Measurements from ENCODE around the gene SIRPG. TPM values are rescaled to one million over a fixed set of nuclear protein-coding genes. Genes with fewer than 3 reads are reported as not detected.

The SIRPG gene
- total and polyA plus RNA-seq, 7 donors: 0.01 to 0.30 (median 0.21) TPM; not detected in 4

DNA sequence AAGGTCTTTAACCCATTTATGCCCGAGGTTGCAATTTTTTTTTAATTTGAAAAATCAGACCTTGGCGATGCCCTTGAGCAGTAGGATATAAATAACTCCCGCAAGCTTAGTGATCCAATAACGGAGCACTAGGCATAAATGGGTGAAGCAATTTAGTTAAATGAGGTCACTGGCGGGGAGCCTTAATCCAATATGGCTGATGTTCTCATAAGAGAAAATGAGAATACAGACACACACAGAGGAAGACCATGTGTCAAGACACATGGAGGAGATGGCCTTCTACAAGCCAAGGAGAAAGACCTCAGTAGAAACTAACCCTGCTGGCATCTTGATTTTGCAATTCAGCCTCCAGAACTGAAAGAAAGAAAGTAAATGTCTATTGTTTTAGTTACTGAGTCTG, 735 bp downstream of the SIRPG start:
- Histone ChIP-seq H3K4me1 (no peaks in the 10 kb centered on the region), H3K9me3 (no peaks in the 10 kb centered on the region), H3K36me3 (ENCODE audit: insufficient read depth in 1 of 2, low read depth in 1 of 2) (no peaks in the 10 kb centered on the region), H3K27me3 (ENCODE audit: insufficient read depth in 3 of 3, low read length in 2 of 3) (no peaks in the 10 kb centered on the region), H3K27ac (no peak overlapping the region), H3K4me3 (no peak overlapping the region)
- intact Hi-C loops (cut with DNase I): no loop called here
- ATAC-seq (no peak), DNase-seq (no peak)
- WGBS, 3 donors: 71 to 91% (median 89%) methylated on average over 5 of the region's 5 CpGs
- TF ChIP-seq, protein P1, sequence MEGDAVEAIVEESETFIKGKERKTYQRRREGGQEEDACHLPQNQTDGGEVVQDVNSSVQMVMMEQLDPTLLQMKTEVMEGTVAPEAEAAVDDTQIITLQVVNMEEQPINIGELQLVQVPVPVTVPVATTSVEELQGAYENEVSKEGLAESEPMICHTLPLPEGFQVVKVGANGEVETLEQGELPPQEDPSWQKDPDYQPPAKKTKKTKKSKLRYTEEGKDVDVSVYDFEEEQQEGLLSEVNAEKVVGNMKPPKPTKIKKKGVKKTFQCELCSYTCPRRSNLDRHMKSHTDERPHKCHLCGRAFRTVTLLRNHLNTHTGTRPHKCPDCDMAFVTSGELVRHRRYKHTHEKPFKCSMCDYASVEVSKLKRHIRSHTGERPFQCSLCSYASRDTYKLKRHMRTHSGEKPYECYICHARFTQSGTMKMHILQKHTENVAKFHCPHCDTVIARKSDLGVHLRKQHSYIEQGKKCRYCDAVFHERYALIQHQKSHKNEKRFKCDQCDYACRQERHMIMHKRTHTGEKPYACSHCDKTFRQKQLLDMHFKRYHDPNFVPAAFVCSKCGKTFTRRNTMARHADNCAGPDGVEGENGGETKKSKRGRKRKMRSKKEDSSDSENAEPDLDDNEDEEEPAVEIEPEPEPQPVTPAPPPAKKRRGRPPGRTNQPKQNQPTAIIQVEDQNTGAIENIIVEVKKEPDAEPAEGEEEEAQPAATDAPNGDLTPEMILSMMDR (IDR thresholded peaks at IDR 0.05): no peak

DNA sequence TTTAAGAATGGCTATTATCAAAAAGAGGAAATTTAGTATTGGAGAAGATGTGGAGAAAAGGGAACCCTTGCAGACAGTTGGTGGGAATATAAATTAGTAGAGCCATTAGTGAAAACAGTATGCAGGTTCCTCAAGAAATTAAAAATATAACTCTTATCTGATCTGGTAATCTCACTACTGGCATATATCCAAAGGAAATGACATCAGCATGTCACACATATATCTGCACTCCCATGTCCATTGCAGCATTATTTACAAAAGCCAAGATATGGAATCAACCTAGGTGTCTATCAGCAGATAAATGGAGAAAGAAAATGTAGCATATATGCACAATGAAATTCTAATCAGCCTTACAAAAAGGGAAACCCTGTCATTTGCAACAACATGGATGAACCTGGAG, 2.6 kb downstream of the SIRPG start:
- H3K27ac ChIP-seq: no peak overlapping the region
- no peak for DNase-seq

DNA sequence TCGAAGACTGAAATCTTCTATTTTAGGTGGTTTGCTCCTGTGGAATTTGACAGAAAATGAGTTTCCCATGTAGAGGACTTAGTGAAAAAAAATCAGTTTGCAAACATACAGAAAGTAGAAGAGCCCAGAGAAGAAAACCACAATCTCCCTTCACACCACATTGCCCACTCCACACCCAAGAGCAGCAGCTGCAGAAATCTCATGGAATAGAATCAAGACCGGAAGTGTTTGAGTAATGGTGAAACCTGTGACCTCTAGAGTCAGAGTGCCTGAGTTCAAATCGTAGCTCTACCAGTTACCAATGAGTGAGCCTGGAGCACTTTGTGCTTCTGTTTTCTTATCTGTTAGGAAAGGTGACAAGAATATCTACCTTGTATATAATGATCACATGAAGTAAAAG, 4.6 kb downstream of the SIRPG start:
- H3K36me3 ChIP-seq (ENCODE audit: insufficient read depth in 1 of 2, low read depth in 1 of 2): no peaks in the 10 kb centered on the region
- no peaks in the 10 kb centered on the region for H3K9me3 ChIP-seq
- 65 to 68% (median 67%) methylated on average over 3 of the region's 3 CpGs for WGBS, 3 donors
- no peak overlapping the region for H3K4me3 ChIP-seq
- DNase-seq (no peak), ATAC-seq (no peak)
- no peaks in the 10 kb centered on the region for H3K4me1 ChIP-seq
- H3K27ac ChIP-seq: no peak overlapping the region
- TF ChIP-seq, protein P1 (IDR thresholded peaks at IDR 0.05): no peak
- intact Hi-C loops (cut with DNase I): no loop called here
- no peaks in the 10 kb centered on the region for H3K27me3 ChIP-seq (ENCODE audit: insufficient read depth in 3 of 3, low read length in 2 of 3)

More for the DNA sequence above, 2.6 kb downstream of the SIRPG start:
- H3K27me3 ChIP-seq (ENCODE audit: insufficient read depth in 3 of 3, low read length in 2 of 3): no peaks in the 10 kb centered on the region
- no peaks in the 10 kb centered on the region for H3K9me3 ChIP-seq
- intact Hi-C loops (cut with DNase I): no loop called here
- H3K36me3 ChIP-seq (ENCODE audit: insufficient read depth in 1 of 2, low read depth in 1 of 2): no peaks in the 10 kb centered on the region
- TF ChIP-seq, protein P1 (IDR thresholded peaks at IDR 0.05): no peak
- H3K4me3 ChIP-seq: no peak overlapping the region
- ATAC-seq: no peak
- no peaks in the 10 kb centered on the region for H3K4me1 ChIP-seq

DNA sequence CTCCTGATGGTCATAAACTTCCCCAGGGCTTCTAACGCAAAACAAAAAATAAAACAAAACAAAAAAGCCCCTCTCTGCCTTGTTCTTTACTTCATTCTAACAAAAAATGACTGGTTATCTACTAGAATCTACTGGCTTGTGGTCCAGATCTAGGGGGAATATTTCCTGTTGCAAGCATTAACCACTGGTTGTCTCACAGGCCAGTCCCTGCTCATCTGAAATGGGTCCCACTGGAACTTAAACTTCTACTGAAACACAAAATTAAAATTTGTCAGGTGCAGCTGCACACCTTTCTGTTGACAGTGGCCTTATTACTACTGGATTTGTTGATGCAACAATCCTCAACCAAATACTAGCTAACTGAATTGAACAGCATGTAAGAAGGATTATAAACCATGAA, 5.5 kb downstream of the SIRPG start:
- intact Hi-C loops (cut with DNase I): no loop called here
- Histone ChIP-seq H3K27me3 (ENCODE audit: insufficient read depth in 3 of 3, low read length in 2 of 3) (no peaks in the 10 kb centered on the region), H3K9me3 (no peaks in the 10 kb centered on the region), H3K4me1 (no peaks in the 10 kb centered on the region), H3K27ac (no peak overlapping the region), H3K36me3 (ENCODE audit: insufficient read depth in 1 of 2, low read depth in 1 of 2) (no peaks in the 10 kb centered on the region), H3K4me3 (no peak overlapping the region)
- WGBS, 3 donors: 53 to 56% (median 54%) methylated on average over 1 of the region's 1 CpG
- ATAC-seq (no peak), DNase-seq (no peak)
- TF ChIP-seq, protein P1 (IDR thresholded peaks at IDR 0.05): no peak

DNA sequence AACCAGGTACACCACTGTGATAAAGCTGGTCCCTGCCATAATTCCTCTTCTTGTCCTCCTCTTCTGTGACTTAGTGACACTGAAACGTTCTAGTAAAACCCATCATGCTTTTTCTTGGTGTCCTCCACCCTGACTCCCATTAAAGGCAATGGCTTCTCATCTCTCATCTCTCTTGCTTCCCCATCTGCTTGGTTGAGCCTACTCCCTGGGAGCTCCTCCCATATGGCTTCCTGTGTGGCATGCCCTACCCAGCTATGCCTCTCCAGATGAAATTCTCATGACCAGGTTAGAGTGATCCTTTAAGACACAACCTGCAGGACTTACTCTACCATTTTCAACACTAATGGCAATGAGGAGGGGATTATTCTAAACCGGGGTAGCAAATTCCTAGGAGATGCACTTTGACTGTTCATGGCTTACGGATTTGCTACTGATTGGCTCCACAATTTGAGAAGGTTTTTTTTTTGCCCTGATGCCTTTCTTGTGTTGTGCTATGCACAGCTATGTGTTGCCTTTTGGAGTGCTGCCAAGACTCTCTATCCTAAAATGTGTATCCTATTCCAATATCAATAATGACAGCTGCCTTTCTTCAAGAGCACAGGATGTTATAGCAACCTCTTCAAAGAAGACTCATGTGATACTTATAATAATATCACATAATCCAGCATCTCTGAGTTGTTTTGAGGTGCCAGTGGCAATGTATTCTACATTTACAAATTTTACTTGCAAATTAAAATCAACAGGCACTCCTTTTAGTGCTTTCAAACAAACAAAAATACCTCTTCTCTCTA, 6.1 kb downstream of the SIRPG start:
- Histone ChIP-seq H3K27me3 (ENCODE audit: insufficient read depth in 3 of 3, low read length in 2 of 3) (no peaks in the 10 kb centered on the region), H3K27ac (no peak overlapping the region), H3K36me3 (ENCODE audit: insufficient read depth in 1 of 2, low read depth in 1 of 2) (no peaks in the 10 kb centered on the region), H3K4me3 (no peak overlapping the region), H3K9me3 (no peaks in the 10 kb centered on the region), H3K4me1 (no peaks in the 10 kb centered on the region)
- TF ChIP-seq, protein P1 (IDR thresholded peaks at IDR 0.05): no peak
- intact Hi-C loops (cut with DNase I): no loop called here
- 33 to 37% (median 36%) methylated on average over 3 of the region's 3 CpGs for WGBS, 3 donors
- no peak for DNase-seq
- ATAC-seq: no peak
